GM12878 (cell line): ENCODE data around the gene PCYT1B. TPM values are rescaled to one million over a fixed set of nuclear protein-coding genes. Genes with fewer than 3 reads are reported as not detected.

Experiments used
- ATAC-seq: fragments of 200-7000 bp; cut with Tn5 transposase; 3 replicates; pipeline ENCODE4 v1.9.1; 2020; ENCODE audit warnings: mild to moderate bottlenecking, moderate library complexity
- BruUV-seq: library from RNA; stranded (reverse); fragments of 400-500 nt; replicated peaks from 2 replicates; lab custom pipeline; 2021; lab: Mats Ljungman, UMichigan
- CTCF ChIA-PET: fragments of 300-600 bp; sonication (Branson Sonifier 250); formaldehyde crosslinking; extraction: SDS; loops from one replicate; lab custom pipeline; 2021; ENCODE audit warnings: inconsistent platforms; lab: Yijun Ruan, JAX
- POLR2A ChIA-PET: fragments of 350-600 bp; formaldehyde crosslinking; extraction: SDS; loops from one replicate; lab custom pipeline; 2021; ENCODE audit warnings: inconsistent platforms; lab: Charles Lee
- RAD21 ChIA-PET: fragments of 300-600 bp; sonication (Branson Sonifier 250); formaldehyde crosslinking; loops from one replicate; lab custom pipeline; 2023; ENCODE audit warnings: antibody characterized with exemption; ENCODE audit not compliant: unreplicated experiment; lab: Charles Lee
- SMC1A ChIA-PET: fragments of 300-600 bp; sonication (Branson Sonifier 250); formaldehyde crosslinking; loops from one replicate; lab custom pipeline; 2023; ENCODE audit not compliant: unreplicated experiment, uncharacterized antibody; lab: Charles Lee
- DNase-seq: peaks from one replicate; pipeline ENCODE4 v3.0.0-alpha.2; 2011; ENCODE audit warnings: low read depth, low spot score
- FAIRE-seq: peaks from 3 replicates; lab custom pipeline; 2011; peaks lifted over from hg19 to GRCh38; lab: Jason Lieb, UNC
- H2AFZ ChIP-seq: 2 replicates; pipeline ENCODE4 v1.6.0; 2011; ENCODE audit warnings: low read depth, low read length, control low read depth; ENCODE audit not compliant: control insufficient read depth
- H3K27ac ChIP-seq: 2 replicates; pipeline ENCODE4 v1.5.1; 2011; ENCODE audit warnings: control low read depth; ENCODE audit not compliant: control insufficient read depth, insufficient read depth
- H3K27me3 ChIP-seq, 2 experiments: replicated peaks in 1 of 2; 2 replicates each; pipeline versions ENCODE4 v1.6.0 to v1.6.1; 2011; ENCODE audit warnings: low read length in 1 of 2; ENCODE audit not compliant: control insufficient read depth in 2 of 2, insufficient read depth in 2 of 2
- H3K36me3 ChIP-seq, 2 experiments: 2 replicates each; pipeline ENCODE4 v1.5.1; 2011; ENCODE audit warnings: low read length in 1 of 2; ENCODE audit not compliant: control insufficient read depth in 2 of 2, insufficient read depth in 2 of 2
- H3K4me1 ChIP-seq: 2 replicates; pipeline ENCODE4 v1.6.1; 2011; ENCODE audit warnings: mild to moderate bottlenecking, low read length, moderate library complexity, mixed read lengths; ENCODE audit not compliant: control insufficient read depth, insufficient read depth
- H3K4me2 ChIP-seq: 2 replicates; pipeline ENCODE4 v1.6.0; 2011; ENCODE audit warnings: control low read depth; ENCODE audit not compliant: control insufficient read depth, insufficient read depth
- H3K4me3 ChIP-seq: fragments of 200-600 bp; sonication (generic); 2 replicates; pipeline ENCODE4 v1.5.1; 2016
- H3K79me2 ChIP-seq: 2 replicates; pipeline ENCODE4 v1.6.0; 2011; ENCODE audit warnings: low read length; ENCODE audit not compliant: control insufficient read depth, insufficient read depth
- H3K9ac ChIP-seq: 2 replicates; pipeline ENCODE4 v1.8.0; 2011; ENCODE audit warnings: low read length, control low read depth, mixed read lengths; ENCODE audit not compliant: control insufficient read depth, insufficient read depth
- H3K9me3 ChIP-seq: replicated peaks from 3 replicates; pipeline ENCODE4 v1.5.1; 2011; ENCODE audit warnings: mild to moderate bottlenecking, low read length; ENCODE audit not compliant: control insufficient read depth, insufficient read depth
- H4K20me1 ChIP-seq: 2 replicates; pipeline ENCODE4 v1.6.0; 2011; ENCODE audit not compliant: control insufficient read depth, insufficient read depth
- CBFB ChIP-seq: IDR thresholded peaks from 2 replicates; pipeline ENCODE4 v1.6.1; 2016; ENCODE audit warnings: antibody characterized with exemption, low read depth
- HDGF ChIP-seq: fragments of 450-650 bp; IDR thresholded peaks from 2 replicates; pipeline ENCODE4 v1.6.1; 2016; ENCODE audit warnings: antibody characterized with exemption
- RUNX3 ChIP-seq: IDR thresholded peaks from 2 replicates; pipeline ENCODE4 v1.6.1; 2012; ENCODE audit warnings: low read length, inconsistent platforms
- SMAD5 ChIP-seq: IDR thresholded peaks from 2 replicates; pipeline ENCODE4 v1.6.1; 2016; ENCODE audit warnings: antibody characterized with exemption, low read depth
- SRF ChIP-seq, 2 experiments: IDR thresholded peaks; 2 replicates each; pipeline ENCODE4 v1.6.1; 2011; ENCODE audit warnings: low read depth in 2 of 2, low read length in 2 of 2, mild to moderate bottlenecking in 1 of 2, moderate library complexity in 1 of 2
- SUZ12 ChIP-seq: fragments of 200-600 bp; sonication (generic); IDR thresholded peaks from one replicate; pipeline ENCODE4 v1.6.1; 2018; ENCODE audit warnings: antibody characterized with exemption, mild to moderate bottlenecking; ENCODE audit not compliant: unreplicated experiment
- TBL1XR1 ChIP-seq: IDR thresholded peaks from 2 replicates; pipeline ENCODE4 v1.6.1; 2012; ENCODE audit warnings: low read depth, low read length, improper control_type of control experiment
- ZNF24 ChIP-seq: fragments of 450-650 bp; IDR thresholded peaks from 2 replicates; pipeline ENCODE4 v1.6.1; 2017; ENCODE audit warnings: antibody characterized with exemption, mild to moderate bottlenecking
- ZNF384 ChIP-seq: IDR thresholded peaks from 2 replicates; pipeline ENCODE4 v1.6.1; 2012; ENCODE audit warnings: low read depth, mild to moderate bottlenecking, low read length, improper control_type of control experiment, borderline replicate concordance
- ZZZ3 ChIP-seq: IDR thresholded peaks from 2 replicates; pipeline ENCODE4 v1.6.1; 2011; ENCODE audit warnings: low read depth; ENCODE audit not compliant: control insufficient read depth, insufficient read length
- WGBS: methylation state at CpG from one replicate; pipeline ENCODE4 v1.1.6; 2016; ENCODE audit warnings: low lambda C conversion rate; ENCODE audit not compliant: insufficient replicate concordance, insufficient coverage; ENCODE audit errors: missing lambda C conversion rate; 5-methylcytosine and 5-hydroxymethylcytosine counted together
- in situ Hi-C: fragments of 300-500 bp; cut with MboI; formaldehyde crosslinking; loops from 9 replicates; pipeline ENCODE4 v1.14.3; 2018; ENCODE audit warnings: mixed read lengths
- intact Hi-C: fragments of 100-400 bp; cut with micrococcal nuclease; formaldehyde crosslinking; loops from one replicate; pipeline ENCODE4 v1.14.2; 2022; ENCODE audit not compliant: unreplicated experiment
- polyA plus RNA-seq, 11 experiments: library from polyadenylated mRNA; depleted of rRNA in 4 of 11; unstranded in 6 of 11; stranded (reverse) in 5 of 11; fragments of >200 nt; fragmentation: Nextera tagmentation in 4 of 11; fragmentation: Illumina TruSeq in 1 of 11; extraction: Ambion mirVana in 4 of 11; extraction: Trizol in 1 of 11; gene quantifications; 1 replicate in 1 of 11; 2 replicates in 10 of 11; pipeline versions ENCODE4 v1.2.1 to v1.2.3, GENCODE V29; 2011 to 2016; ENCODE audit warnings: inconsistent platforms in 2 of 11, missing spikeins in 2 of 11, low read depth in 1 of 11
- total RNA-seq, 4 experiments: library from RNA; depleted of rRNA in 3 of 4; stranded (reverse); fragments of >200 nt in 3 of 4; fragmentation: Illumina TruSeq in 1 of 4; extraction: Trizol in 1 of 4; gene quantifications; 2 replicates each; pipeline versions ENCODE4 v1.2.1 to v1.2.3, GENCODE V29; 2013 to 2021
- TF ChIP-seq, protein P1 (sequence below): fragments of 450-650 bp; IDR thresholded peaks from 2 replicates; pipeline ENCODE4 v1.6.1; 2017; ENCODE audit warnings: mild to moderate bottlenecking
- TF ChIP-seq, protein P2 (sequence below): IDR thresholded peaks from 2 replicates; pipeline ENCODE4 v1.6.1; 2011; ENCODE audit warnings: borderline replicate concordance, low read depth, mild to moderate bottlenecking, moderate library complexity, low read length; ENCODE audit not compliant: insufficient read depth, poor library complexity, severe bottlenecking
- TF ChIP-seq, protein P3 (sequence below): IDR thresholded peaks from 2 replicates; pipeline ENCODE4 v1.6.1; 2011; ENCODE audit warnings: borderline replicate concordance, low read depth, mild to moderate bottlenecking, moderate library complexity, mixed read lengths, low read length; ENCODE audit not compliant: insufficient read depth; ENCODE audit errors: extremely low read length
- TF ChIP-seq, protein P4 (sequence below): fragments of 450-650 bp; IDR thresholded peaks from 2 replicates; pipeline ENCODE4 v1.6.1; 2016; ENCODE audit warnings: mild to moderate bottlenecking, moderate library complexity, borderline replicate concordance

The PCYT1B gene
- total and polyA plus RNA-seq, 10 of the 15 experiments (the other 5 are each of a cell fraction or from before 2014, with no cell fraction given), result 0.10 TPM; not detected in 9

DNA sequence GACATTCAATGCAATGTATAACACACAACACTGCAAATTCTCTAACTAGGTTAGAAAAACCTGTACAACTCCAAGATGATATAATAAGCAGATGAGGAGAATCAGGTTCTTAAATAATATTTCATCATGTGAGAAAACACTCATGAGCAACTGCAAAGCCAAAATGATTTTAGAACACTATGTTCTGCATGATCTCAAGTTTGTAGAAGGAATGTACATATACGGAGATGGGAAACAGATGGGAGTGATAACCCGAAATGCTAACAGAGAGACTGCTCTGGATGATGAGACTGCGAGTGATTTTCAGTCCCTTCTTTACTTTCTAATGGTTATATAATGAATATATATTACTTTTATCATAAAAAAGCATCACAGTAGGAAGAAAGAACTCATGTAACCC, 80.9 kb downstream of the PCYT1B start:
- BruUV-seq, result no TSS peak
- Histone ChIP-seq H3K4me2 (no peak overlapping the region), H3K79me2 (no peaks in the 10 kb centered on the region), H3K9me3 (no peaks in the 10 kb centered on the region), H3K4me1 (no peaks in the 10 kb centered on the region), H3K36me3 (no peaks in the 10 kb centered on the region), H3K27me3 (no peaks in the 10 kb centered on the region; a peak in 1 of 4 replicates), H4K20me1 (no peaks in the 10 kb centered on the region), H3K27ac (no peak overlapping the region), H3K9ac (no peak overlapping the region), H2AFZ (no peak overlapping the region), H3K4me3 (no peak overlapping the region)
- CTCF ChIA-PET, result interaction anchor here (0.6 to 1.0 kb wide), 2 partner anchors 10 to 75 kb away, joined by 3 read pairs; no protein-coding TSS in a partner anchor
- no peak for ATAC-seq
- RAD21 ChIA-PET, result no interaction called here
- POLR2A ChIA-PET, result no interaction called here
- intact Hi-C loops, result loop anchor here (10.0 kb wide), 1 partner anchor 301 kb away; no protein-coding TSS in a partner anchor
- TF ChIP-seq RUNX3 (no peak), ZZZ3 (no peak), HDGF (no peak), SRF (IDR thresholded peaks at IDR 0.05; ENCODE audit: low read depth in 2 of 2, low read length in 2 of 2) (no peak), ZNF24 (no peak), ZNF384 (no peak), SUZ12 (no peak), CBFB (no peak), SMAD5 (no peak), TBL1XR1 (no peak)
- TF ChIP-seq, protein P1, sequence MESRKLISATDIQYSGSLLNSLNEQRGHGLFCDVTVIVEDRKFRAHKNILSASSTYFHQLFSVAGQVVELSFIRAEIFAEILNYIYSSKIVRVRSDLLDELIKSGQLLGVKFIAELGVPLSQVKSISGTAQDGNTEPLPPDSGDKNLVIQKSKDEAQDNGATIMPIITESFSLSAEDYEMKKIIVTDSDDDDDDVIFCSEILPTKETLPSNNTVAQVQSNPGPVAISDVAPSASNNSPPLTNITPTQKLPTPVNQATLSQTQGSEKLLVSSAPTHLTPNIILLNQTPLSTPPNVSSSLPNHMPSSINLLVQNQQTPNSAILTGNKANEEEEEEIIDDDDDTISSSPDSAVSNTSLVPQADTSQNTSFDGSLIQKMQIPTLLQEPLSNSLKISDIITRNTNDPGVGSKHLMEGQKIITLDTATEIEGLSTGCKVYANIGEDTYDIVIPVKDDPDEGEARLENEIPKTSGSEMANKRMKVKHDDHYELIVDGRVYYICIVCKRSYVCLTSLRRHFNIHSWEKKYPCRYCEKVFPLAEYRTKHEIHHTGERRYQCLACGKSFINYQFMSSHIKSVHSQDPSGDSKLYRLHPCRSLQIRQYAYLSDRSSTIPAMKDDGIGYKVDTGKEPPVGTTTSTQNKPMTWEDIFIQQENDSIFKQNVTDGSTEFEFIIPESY, result no peak
- TF ChIP-seq, protein P2, sequence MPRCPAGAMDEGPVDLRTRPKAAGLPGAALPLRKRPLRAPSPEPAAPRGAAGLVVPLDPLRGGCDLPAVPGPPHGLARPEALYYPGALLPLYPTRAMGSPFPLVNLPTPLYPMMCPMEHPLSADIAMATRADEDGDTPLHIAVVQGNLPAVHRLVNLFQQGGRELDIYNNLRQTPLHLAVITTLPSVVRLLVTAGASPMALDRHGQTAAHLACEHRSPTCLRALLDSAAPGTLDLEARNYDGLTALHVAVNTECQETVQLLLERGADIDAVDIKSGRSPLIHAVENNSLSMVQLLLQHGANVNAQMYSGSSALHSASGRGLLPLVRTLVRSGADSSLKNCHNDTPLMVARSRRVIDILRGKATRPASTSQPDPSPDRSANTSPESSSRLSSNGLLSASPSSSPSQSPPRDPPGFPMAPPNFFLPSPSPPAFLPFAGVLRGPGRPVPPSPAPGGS, result no peak
- TF ChIP-seq, protein P3, sequence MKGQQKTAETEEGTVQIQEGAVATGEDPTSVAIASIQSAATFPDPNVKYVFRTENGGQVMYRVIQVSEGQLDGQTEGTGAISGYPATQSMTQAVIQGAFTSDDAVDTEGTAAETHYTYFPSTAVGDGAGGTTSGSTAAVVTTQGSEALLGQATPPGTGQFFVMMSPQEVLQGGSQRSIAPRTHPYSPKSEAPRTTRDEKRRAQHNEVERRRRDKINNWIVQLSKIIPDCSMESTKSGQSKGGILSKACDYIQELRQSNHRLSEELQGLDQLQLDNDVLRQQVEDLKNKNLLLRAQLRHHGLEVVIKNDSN, result no peak
- TF ChIP-seq, protein P4, sequence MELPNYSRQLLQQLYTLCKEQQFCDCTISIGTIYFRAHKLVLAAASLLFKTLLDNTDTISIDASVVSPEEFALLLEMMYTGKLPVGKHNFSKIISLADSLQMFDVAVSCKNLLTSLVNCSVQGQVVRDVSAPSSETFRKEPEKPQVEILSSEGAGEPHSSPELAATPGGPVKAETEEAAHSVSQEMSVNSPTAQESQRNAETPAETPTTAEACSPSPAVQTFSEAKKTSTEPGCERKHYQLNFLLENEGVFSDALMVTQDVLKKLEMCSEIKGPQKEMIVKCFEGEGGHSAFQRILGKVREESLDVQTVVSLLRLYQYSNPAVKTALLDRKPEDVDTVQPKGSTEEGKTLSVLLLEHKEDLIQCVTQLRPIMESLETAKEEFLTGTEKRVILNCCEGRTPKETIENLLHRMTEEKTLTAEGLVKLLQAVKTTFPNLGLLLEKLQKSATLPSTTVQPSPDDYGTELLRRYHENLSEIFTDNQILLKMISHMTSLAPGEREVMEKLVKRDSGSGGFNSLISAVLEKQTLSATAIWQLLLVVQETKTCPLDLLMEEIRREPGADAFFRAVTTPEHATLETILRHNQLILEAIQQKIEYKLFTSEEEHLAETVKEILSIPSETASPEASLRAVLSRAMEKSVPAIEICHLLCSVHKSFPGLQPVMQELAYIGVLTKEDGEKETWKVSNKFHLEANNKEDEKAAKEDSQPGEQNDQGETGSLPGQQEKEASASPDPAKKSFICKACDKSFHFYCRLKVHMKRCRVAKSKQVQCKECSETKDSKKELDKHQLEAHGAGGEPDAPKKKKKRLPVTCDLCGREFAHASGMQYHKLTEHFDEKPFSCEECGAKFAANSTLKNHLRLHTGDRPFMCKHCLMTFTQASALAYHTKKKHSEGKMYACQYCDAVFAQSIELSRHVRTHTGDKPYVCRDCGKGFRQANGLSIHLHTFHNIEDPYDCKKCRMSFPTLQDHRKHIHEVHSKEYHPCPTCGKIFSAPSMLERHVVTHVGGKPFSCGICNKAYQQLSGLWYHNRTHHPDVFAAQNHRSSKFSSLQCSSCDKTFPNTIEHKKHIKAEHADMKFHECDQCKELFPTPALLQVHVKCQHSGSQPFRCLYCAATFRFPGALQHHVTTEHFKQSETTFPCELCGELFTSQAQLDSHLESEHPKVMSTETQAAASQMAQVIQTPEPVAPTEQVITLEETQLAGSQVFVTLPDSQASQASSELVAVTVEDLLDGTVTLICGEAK, result no peak
- DNase-seq, result no peak
- WGBS, result 72% methylated on average over 3 of the region's 3 CpGs
- SMC1A ChIA-PET, result no interaction called here
- no peak for FAIRE-seq
- in situ Hi-C loops, result no loop called here
